A549 treated with ZK216348 at 1 μM for 4 hours (cell line): ENCODE measurements around the gene PLXNA2. TPM values are rescaled to one million over a fixed set of nuclear protein-coding genes. Genes with fewer than 3 reads are reported as not detected.

Experiments used
- total RNA-seq: library from RNA; stranded (reverse); fragments of 200-300 nt; extraction: Qiagen RNA extraction; gene quantifications from 5 replicates; pipeline ENCODE4 v1.2.3, GENCODE V29; 2022; ENCODE audit warnings: low read depth

Gene PLXNA2, protein sequence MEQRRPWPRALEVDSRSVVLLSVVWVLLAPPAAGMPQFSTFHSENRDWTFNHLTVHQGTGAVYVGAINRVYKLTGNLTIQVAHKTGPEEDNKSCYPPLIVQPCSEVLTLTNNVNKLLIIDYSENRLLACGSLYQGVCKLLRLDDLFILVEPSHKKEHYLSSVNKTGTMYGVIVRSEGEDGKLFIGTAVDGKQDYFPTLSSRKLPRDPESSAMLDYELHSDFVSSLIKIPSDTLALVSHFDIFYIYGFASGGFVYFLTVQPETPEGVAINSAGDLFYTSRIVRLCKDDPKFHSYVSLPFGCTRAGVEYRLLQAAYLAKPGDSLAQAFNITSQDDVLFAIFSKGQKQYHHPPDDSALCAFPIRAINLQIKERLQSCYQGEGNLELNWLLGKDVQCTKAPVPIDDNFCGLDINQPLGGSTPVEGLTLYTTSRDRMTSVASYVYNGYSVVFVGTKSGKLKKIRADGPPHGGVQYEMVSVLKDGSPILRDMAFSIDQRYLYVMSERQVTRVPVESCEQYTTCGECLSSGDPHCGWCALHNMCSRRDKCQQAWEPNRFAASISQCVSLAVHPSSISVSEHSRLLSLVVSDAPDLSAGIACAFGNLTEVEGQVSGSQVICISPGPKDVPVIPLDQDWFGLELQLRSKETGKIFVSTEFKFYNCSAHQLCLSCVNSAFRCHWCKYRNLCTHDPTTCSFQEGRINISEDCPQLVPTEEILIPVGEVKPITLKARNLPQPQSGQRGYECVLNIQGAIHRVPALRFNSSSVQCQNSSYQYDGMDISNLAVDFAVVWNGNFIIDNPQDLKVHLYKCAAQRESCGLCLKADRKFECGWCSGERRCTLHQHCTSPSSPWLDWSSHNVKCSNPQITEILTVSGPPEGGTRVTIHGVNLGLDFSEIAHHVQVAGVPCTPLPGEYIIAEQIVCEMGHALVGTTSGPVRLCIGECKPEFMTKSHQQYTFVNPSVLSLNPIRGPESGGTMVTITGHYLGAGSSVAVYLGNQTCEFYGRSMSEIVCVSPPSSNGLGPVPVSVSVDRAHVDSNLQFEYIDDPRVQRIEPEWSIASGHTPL (N-terminal part only)
- total RNA-seq = 0.90 to 1.9 TPM (median 1.6 TPM) in 5 replicates

GRCh38 chr1:208243967-208244916 is at the start of gene PLXNA2:
Gene PLXNA2 (minus strand): TSS chr1:208244384. CDS start chr1:208217922, 26,462 bp downstream.

